Fibroblast of villous mesenchyme (primary cell): ENCODE results near the gene DNAH3. TPM values are rescaled to one million over a fixed set of nuclear protein-coding genes. Genes with fewer than 3 reads are reported as not detected.
A peak's percentile ranks its signal among the peaks of the same experiment; 100 is the strongest.

Experiments
- DNase-seq: peaks from one replicate; pipeline ENCODE4 v3.0.0-alpha.2; 2010; ENCODE audit warnings: low read depth
- H3K4me3 ChIP-seq: 2 replicates; pipeline ENCODE4 v1.5.1; 2011; ENCODE audit warnings: low read depth, mild to moderate bottlenecking, low read length
- CTCF ChIP-seq: IDR thresholded peaks from 2 replicates; pipeline ENCODE4 v1.5.1; 2012; ENCODE audit warnings: low read depth, mild to moderate bottlenecking, low read length; ENCODE audit not compliant: insufficient read depth
- total RNA-seq: library from RNA; depleted of rRNA; stranded (reverse); fragments of >200 nt; gene quantifications from 2 replicates; pipeline ENCODE4 v1.2.3, GENCODE V29; 2012

DNAH3 gene
- total RNA-seq, 1 donor: under 0.01 TPM

GRCh38 chr16:20916289-20916688 is 234.4 kb downstream of the DNAH3 start:
- DNase-seq: no peak
- H3K4me3 ChIP-seq: no peak overlapping the region
- no peak for TF ChIP-seq CTCF

GRCh38 chr16:20911361-20911760 is 239.3 kb downstream of the DNAH3 start:
- no peak overlapping the region for H3K4me3 ChIP-seq
- no peak for TF ChIP-seq CTCF
- DNase-seq: no peak

GRCh38 chr16:20910781-20911321 is 239.8 kb downstream of the DNAH3 start:
- DNase-seq: peak; percentile 94
- TF ChIP-seq CTCF: no peak
- H3K4me3 ChIP-seq: no peak overlapping the region

GRCh38 chr16:20906341-20907255 is 244.0 kb downstream of the DNAH3 start:
- TF ChIP-seq CTCF: no peak

GRCh38 chr16:20905576-20905975 is 245.1 kb downstream of the DNAH3 start:
- no peak overlapping the region for H3K4me3 ChIP-seq
- DNase-seq: peak; percentile 36
- no peak for TF ChIP-seq CTCF

More at GRCh38 chr16:20906341-20907255, 244.0 kb downstream of the DNAH3 start:
- H3K4me3 ChIP-seq: no peak overlapping the region
- peak; percentile 87 for DNase-seq

- no peak for TF ChIP-seq CTCF
- peak; percentile 82 for DNase-seq
- no peak overlapping the region for H3K4me3 ChIP-seq
These were observed 246.1 kb downstream of the DNAH3 start for GRCh38 chr16:20904507-20905081.
